Immature natural killer cell (primary cell): ENCODE results near the gene CAV3. TPM values are rescaled to one million over a fixed set of nuclear protein-coding genes. Genes with fewer than 3 reads are reported as not detected.
"Not testable (repeated sequence)": the region's sequence is repeated elsewhere in the genome, so short reads cannot be mapped to it uniquely, and the experiment has no call there.

Source experiments
- DNase-seq, 3 donors: peaks; one replicate each; pipeline ENCODE4 v3.0.0; 2022; ENCODE audit warnings: mixed read lengths in 1 of 3
- H3K27ac Mint-ChIP-seq, 6 donors: one replicate each; pipeline ENCODE4 v1.8.0; 2020; ENCODE audit warnings: mixed read lengths in 6 of 6, mild to moderate bottlenecking in 5 of 6, inconsistent platforms in 4 of 6, moderate library complexity in 3 of 6
- H3K27me3 Mint-ChIP-seq, 3 donors: one replicate each; pipeline ENCODE4 v1.8.0; 2020 to 2021; ENCODE audit warnings: low read depth in 3 of 3, mild to moderate bottlenecking in 3 of 3, mixed read lengths in 3 of 3, moderate library complexity in 3 of 3, inconsistent platforms in 1 of 3
- H3K36me3 Mint-ChIP-seq, 3 donors: one replicate each; pipeline ENCODE4 v1.8.0; 2020; ENCODE audit warnings: mixed read lengths in 3 of 3, inconsistent platforms in 2 of 3, mild to moderate bottlenecking in 2 of 3
- H3K4me1 Mint-ChIP-seq, 2 donors: one replicate each; pipeline ENCODE4 v1.8.0; 2020; ENCODE audit warnings: inconsistent platforms in 2 of 2, mild to moderate bottlenecking in 2 of 2, mixed read lengths in 2 of 2, moderate library complexity in 1 of 2
- H3K4me3 Mint-ChIP-seq, 5 donors: one replicate each; pipeline ENCODE4 v1.8.0; 2020; ENCODE audit warnings: mild to moderate bottlenecking in 5 of 5, mixed read lengths in 5 of 5, inconsistent platforms in 3 of 5, moderate library complexity in 3 of 5
- H3K9me3 Mint-ChIP-seq, 6 donors: one replicate each; pipeline ENCODE4 v1.8.0; 2020; ENCODE audit warnings: mild to moderate bottlenecking in 6 of 6, mixed read lengths in 6 of 6, inconsistent platforms in 4 of 6, moderate library complexity in 3 of 6
- polyA plus RNA-seq, 3 donors: library from polyadenylated mRNA; unstranded; fragments of 300-500 nt; fragmentation: Illumina TruSeq; gene quantifications; one replicate each; pipeline ENCODE4 v1.2.3, GENCODE V29; 2021

The CAV3 gene
- not detected for polyA plus RNA-seq

- Mint-ChIP-seq H3K27me3 (peaks cover 2 to 7% (median 2%) of the 10 kb centered on the region in 3 donors), H3K4me3 (no peak within 1 kb of the TSS), H3K4me1 (no peaks in the 10 kb centered on the region), H3K9me3 (peaks cover 0 to 4% (median 0%) of the 10 kb centered on the region in 6 donors), H3K27ac (no peak within 1 kb of the TSS), H3K36me3 (no peaks in the 10 kb centered on the region)
- no peak for DNase-seq
Observed at GRCh38 chr3:8733332-8734094, at the start of gene CAV3. Gene CAV3 (plus strand): TSS chr3:8733802. CDS start chr3:8733877, 75 bp downstream.

DNA sequence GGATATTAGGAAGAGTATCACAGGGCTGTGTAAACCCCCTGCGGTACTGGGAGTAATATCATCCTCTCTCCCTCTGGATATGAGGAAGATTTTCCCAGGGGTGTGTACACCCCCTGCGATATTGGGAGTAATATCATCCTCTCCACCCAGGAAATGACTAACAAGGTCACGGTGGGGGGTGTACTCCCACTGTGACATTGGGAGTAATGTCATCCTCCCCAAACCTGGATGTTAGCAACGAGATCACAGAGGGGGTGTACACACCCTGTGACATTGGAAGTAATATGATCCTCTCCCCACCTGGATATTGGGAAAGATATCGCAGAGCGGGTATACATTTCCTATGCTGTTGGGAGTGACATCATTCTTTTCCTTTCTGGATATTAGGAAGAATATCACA, 48.6 kb upstream of the CAV3 start:
- H3K4me1 Mint-ChIP-seq, H3K4me3 Mint-ChIP-seq, H3K36me3 Mint-ChIP-seq, H3K9me3 Mint-ChIP-seq, H3K27ac Mint-ChIP-seq, DNase-seq, H3K27me3 Mint-ChIP-seq: not testable (repeated sequence)

- H3K27me3 Mint-ChIP-seq, H3K4me3 Mint-ChIP-seq, H3K4me1 Mint-ChIP-seq, DNase-seq, H3K27ac Mint-ChIP-seq, H3K36me3 Mint-ChIP-seq, H3K9me3 Mint-ChIP-seq: not testable (repeated sequence)
Observed at GRCh38 chr3:8691295-8691694, 42.3 kb upstream of the CAV3 start.

DNA sequence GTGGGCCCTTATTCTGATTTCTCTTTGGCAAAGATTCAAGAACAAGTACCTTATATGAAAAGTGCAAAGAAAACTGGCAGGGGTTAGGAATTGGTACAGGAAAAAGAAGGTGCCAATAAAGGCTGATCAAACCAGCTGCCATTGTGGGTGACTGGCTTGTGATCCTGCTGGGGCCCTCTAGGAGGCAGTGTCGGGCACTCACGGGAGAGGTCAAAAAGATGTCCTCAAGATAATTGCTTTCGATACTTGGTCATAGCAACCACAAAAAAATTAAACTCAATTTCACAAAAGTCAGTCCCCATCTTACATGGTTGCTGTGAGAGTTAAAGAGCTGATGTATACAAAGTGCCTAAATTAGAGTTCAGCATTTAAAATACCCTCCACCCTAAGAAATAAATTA, 31.0 kb upstream of the CAV3 start:
- no peaks in the 10 kb centered on the region for H3K4me1 Mint-ChIP-seq
- H3K36me3 Mint-ChIP-seq, result no peaks in the 10 kb centered on the region
- H3K27ac Mint-ChIP-seq, result no peak overlapping the region
- H3K27me3 Mint-ChIP-seq, result peaks cover 0 to 2% (median 0%) of the 10 kb centered on the region in 3 donors
- DNase-seq, result no peak
- H3K4me3 Mint-ChIP-seq, result no peak overlapping the region
- no peaks in the 10 kb centered on the region for H3K9me3 Mint-ChIP-seq

GRCh38 chr3:8705575-8705974, 28.0 kb upstream of the CAV3 start:
- Mint-ChIP-seq H3K36me3 (no peaks in the 10 kb centered on the region), H3K9me3 (no peaks in the 10 kb centered on the region), H3K4me3 (no peak overlapping the region), H3K4me1 (no peaks in the 10 kb centered on the region), H3K27me3 (peaks cover 0 to 4% (median 1%) of the 10 kb centered on the region in 3 donors), H3K27ac (no peak overlapping the region)
- no peak for DNase-seq

- no peak for DNase-seq
- Mint-ChIP-seq H3K27ac (no peak overlapping the region), H3K4me3 (no peak overlapping the region), H3K9me3 (no peaks in the 10 kb centered on the region), H3K4me1 (no peaks in the 10 kb centered on the region), H3K27me3 (peaks cover 0 to 7% (median 3%) of the 10 kb centered on the region in 3 donors), H3K36me3 (no peaks in the 10 kb centered on the region)
Observed at GRCh38 chr3:8709287-8709686, 24.3 kb upstream of the CAV3 start.

DNA sequence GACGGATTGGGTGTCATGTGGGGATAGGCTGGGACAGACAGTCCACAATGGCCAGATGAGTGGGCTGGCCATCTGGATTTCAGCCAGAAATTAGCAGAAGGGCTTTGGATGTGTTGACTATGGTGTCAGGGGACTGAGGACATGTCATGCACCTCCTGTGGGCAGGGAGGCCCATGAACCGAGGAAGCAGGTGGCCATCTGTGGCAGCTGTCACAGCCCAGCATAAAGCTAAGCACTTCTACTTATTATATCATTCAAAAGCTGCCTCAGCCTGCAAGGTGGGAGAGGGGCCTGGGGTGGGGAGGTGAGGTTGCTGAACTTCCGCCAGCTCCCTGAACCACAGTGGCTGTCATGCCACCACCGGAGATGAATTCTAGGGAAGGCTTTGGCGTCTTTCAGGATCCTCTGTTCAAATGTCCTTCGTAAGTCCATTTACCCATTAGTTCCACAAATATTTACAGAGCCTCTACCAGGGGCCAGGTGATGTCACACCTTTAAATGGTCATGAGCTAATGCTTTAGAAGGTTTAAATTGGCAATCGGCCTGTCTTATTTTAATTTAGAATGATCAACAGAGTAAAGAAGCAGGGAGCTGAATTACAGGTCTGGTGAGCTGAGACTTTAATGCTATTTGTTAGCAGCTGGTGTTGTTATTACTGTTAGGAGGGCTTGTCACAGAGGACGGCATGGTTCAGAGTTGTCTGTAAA, 23.6 kb upstream of the CAV3 start:
- H3K9me3 Mint-ChIP-seq, result no peaks in the 10 kb centered on the region
- H3K4me1 Mint-ChIP-seq, result no peaks in the 10 kb centered on the region
- H3K27me3 Mint-ChIP-seq, result peaks cover 0 to 7% (median 3%) of the 10 kb centered on the region in 3 donors
- H3K36me3 Mint-ChIP-seq, result no peaks in the 10 kb centered on the region
- H3K4me3 Mint-ChIP-seq, result no peak overlapping the region
- no peak for DNase-seq
- no peak overlapping the region for H3K27ac Mint-ChIP-seq

DNA sequence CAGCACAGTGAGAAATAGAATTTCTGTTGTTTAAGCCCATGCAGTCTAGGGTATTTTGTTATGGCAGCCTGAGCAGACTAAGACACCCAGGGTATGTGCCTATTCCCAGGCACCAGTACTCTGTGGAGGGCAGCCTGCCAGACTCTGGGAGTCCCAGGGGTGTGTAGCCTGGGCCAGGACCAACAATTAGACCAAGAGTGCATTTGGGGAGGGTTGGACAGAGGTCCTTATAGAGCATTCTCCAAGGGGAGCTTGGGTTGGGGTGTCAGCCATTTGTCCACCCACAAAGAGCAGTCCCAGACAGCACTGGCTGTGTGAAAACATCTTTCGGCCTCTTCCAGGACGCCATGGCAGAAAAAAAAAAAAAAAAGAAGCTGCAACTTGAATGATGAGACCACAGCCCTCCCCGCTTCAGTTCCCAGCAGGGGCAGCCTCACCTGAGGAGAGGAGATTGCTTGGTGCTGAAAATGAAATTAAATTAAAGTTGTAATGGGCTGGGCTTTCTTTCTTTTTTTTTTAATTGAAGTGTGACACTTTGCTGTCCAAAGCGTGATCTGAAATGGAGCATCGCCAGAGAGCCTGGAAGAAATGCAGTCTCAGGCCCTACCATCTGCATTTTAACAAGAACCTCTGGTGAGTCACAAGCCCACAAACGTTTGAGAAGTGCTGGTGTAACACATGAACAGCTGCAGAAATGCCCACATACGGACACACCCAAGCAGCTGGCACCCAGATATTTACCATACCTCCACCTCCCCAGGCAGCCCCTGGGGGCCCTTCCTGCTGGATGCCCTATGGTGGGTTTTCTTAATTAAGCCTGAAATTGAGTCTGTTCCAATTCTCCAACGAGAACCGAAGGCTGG, 21.3 kb upstream of the CAV3 start:
- Mint-ChIP-seq H3K4me1 (no peaks in the 10 kb centered on the region), H3K27me3 (peaks cover 0 to 12% (median 3%) of the 10 kb centered on the region in 3 donors), H3K27ac (no peak overlapping the region), H3K9me3 (peaks cover 0 to 3% (median 0%) of the 10 kb centered on the region in 6 donors), H3K36me3 (no peaks in the 10 kb centered on the region), H3K4me3 (no peak overlapping the region)
- DNase-seq, result no peak

DNA sequence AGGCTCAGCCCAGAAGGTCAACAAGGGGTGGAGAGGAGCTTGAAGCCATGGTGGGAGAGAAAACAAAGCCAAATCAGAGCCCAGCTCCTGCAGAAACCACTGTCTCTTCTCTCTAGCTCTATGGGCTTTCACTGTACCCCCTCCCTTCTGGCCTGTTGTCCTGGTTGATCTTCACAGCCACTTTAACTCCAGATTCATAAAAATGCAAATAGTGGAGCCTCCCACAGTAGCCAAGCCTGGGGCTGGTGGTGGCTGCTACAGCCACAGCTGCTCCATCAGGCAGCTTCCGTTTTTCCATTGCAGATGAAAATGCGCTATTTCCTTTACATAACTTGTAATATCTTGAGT, 20.7 kb upstream of the CAV3 start:
- no peak overlapping the region for H3K27ac Mint-ChIP-seq
- peaks cover 0 to 3% (median 0%) of the 10 kb centered on the region in 6 donors for H3K9me3 Mint-ChIP-seq
- peaks cover 0 to 12% (median 3%) of the 10 kb centered on the region in 3 donors for H3K27me3 Mint-ChIP-seq
- DNase-seq, result no peak
- no peaks in the 10 kb centered on the region for H3K36me3 Mint-ChIP-seq
- no peak overlapping the region for H3K4me3 Mint-ChIP-seq
- H3K4me1 Mint-ChIP-seq, result no peaks in the 10 kb centered on the region

GRCh38 chr3:8713901-8714759, 19.5 kb upstream of the CAV3 start:
- Mint-ChIP-seq H3K4me1 (no peaks in the 10 kb centered on the region), H3K4me3 (no peak overlapping the region), H3K9me3 (peaks cover 0 to 3% (median 0%) of the 10 kb centered on the region in 6 donors), H3K27ac (no peak overlapping the region), H3K27me3 (peaks cover 0 to 12% (median 3%) of the 10 kb centered on the region in 3 donors), H3K36me3 (no peaks in the 10 kb centered on the region)
- no peak for DNase-seq

- not testable (repeated sequence) for H3K36me3 Mint-ChIP-seq, H3K9me3 Mint-ChIP-seq, DNase-seq, H3K4me3 Mint-ChIP-seq, H3K4me1 Mint-ChIP-seq, H3K27ac Mint-ChIP-seq
- H3K27me3 Mint-ChIP-seq, result peaks cover 0 to 10% (median 2%) of the 10 kb centered on the region in 3 donors
Observed at GRCh38 chr3:8715757-8716156, 17.8 kb upstream of the CAV3 start.

DNA sequence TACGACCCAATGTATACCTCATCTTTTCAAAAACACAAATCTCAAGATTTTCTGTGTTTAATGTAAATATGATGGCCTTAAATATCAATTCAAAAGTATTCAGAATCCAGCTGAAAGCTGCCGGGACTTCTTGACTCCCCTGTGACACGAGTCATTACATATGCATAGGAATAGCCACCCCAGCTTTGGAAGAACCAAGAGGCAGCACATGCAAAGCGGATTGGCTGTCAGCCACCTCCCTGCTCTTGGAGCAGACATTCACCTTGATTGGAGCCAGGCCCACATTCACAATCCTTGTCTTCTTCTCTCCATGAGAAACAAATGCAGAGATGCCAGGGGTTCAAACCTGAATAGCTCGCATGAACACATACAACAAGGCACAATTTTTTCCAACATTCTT, 10.8 kb upstream of the CAV3 start:
- peaks cover 1 to 3% (median 2%) of the 10 kb centered on the region in 3 donors for H3K27me3 Mint-ChIP-seq
- peaks cover 0 to 3% (median 0%) of the 10 kb centered on the region in 3 donors for H3K36me3 Mint-ChIP-seq
- no peaks in the 10 kb centered on the region for H3K4me1 Mint-ChIP-seq
- no peak overlapping the region for H3K4me3 Mint-ChIP-seq
- no peak overlapping the region for H3K27ac Mint-ChIP-seq
- DNase-seq, result no peak
- peaks cover 0 to 12% (median 3%) of the 10 kb centered on the region in 6 donors for H3K9me3 Mint-ChIP-seq

GRCh38 chr3:8723612-8724011, 10.0 kb upstream of the CAV3 start:
- H3K36me3 Mint-ChIP-seq, result peaks cover 0 to 3% (median 0%) of the 10 kb centered on the region in 3 donors
- no peak for DNase-seq
- peaks cover 1 to 3% (median 2%) of the 10 kb centered on the region in 3 donors for H3K27me3 Mint-ChIP-seq
- no peaks in the 10 kb centered on the region for H3K4me1 Mint-ChIP-seq
- H3K27ac Mint-ChIP-seq, result no peak overlapping the region
- no peak overlapping the region for H3K4me3 Mint-ChIP-seq
- peaks cover 0 to 12% (median 3%) of the 10 kb centered on the region in 6 donors for H3K9me3 Mint-ChIP-seq
